ENCODE measurements around the gene SGIP1.

SGIP1 gene

DNA sequence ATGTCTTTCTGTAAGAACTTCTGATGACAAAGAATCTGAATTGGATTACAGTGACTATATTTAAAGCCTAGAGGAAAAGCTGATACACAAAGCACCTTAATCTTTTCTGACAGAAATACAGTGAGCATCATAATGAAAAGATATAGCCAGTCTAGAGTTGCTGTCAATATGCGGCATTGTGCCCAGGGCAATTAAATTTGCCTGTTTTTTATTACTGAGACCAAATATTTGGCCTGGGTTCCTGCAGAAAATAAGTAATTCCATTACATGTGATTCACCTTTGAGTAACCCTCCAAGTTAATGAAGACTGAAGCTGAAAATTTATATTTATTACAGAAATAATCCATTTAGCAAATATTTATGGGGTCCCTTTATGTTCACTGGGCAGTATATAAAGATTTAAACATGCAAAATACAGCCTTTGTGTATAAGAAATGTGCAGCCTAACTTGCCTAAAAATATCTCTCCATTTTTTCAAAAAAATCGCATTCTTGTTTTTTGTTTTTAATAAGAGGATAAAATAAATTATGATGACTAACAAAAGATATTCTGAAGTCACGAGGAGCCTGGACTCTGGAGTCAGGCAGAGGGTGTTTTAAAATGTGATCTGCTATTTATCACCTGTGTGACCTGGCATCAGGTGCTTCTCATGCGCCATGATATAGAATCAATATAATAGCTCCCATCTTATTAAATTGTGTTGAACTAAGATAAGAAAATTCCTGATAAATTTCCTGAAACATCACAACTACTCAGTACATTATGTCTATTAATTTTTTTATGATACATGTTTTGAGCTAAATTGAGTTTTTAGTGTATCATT lies 83.6 kb downstream of the SGIP1 start:
- DNase-seq, result no peak

DNA sequence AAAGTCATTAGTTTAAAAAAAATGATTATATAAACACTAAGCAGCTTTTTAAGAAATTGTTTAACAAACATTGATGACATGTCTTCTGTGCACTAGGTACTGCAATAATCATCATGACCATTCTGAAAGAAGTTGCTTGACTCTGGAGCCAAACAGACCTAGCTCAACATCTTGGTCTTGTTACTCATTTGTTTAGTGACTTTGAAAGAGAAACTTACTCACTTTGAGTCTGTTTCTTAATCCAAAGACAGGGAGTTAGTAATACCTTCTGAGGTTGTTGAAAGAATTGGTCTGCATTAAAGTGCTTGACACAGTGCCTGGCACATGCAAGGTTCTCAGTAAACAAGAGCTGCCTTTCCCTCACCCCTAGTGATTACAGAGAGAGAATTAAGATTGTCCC lies 84.4 kb downstream of the SGIP1 start:
- no peak for DNase-seq

DNA sequence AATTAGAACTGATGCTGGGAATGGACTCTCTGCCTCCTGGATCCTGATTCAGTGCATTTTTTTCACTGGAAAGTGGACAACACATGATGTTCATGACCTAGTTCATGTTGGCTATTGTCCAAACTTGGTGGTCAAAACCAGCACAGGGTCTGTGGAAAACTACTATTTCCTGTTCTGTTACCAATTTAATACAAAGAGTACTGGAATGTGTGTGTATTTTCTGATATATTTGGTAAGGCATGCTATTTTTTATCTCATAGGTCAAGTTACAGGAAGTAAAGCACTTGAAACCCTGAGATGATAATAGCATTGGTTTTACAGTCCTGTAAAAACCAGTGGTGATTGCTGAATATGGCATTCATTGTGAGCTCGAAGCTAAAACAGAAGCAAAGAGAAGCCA lies 89.9 kb downstream of the SGIP1 start:
- no peak for DNase-seq

DNA sequence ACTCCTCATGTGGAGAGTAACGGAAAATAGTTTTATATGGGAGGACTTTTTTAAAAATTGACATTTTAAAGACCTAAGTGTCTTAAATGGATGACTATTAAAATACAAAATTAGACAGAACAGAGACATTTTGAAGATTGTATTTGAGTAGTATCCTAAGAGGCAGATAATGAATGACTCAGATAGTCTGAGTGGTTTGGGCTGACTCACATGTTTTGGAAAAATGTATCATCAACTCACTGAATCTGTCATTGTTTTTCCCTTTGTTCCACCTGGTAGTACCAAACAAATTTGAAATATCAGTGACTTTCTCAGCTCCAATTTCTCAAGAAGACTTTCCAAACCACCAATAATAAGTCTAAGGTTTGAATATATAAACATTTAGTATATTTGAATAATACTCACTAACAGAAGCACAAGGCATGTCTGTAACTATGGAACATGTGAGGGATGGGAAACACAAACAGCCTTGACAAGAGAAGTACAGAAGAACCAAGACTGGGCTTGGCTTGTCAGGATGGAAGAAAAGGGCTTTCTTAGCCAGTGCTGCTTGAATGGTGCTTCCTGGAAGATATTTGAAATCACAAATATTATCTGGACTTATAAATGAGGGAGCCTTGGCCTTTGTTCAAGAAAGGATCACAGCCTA lies 90.6 kb downstream of the SGIP1 start:
- DNase-seq, result no peak

DNA sequence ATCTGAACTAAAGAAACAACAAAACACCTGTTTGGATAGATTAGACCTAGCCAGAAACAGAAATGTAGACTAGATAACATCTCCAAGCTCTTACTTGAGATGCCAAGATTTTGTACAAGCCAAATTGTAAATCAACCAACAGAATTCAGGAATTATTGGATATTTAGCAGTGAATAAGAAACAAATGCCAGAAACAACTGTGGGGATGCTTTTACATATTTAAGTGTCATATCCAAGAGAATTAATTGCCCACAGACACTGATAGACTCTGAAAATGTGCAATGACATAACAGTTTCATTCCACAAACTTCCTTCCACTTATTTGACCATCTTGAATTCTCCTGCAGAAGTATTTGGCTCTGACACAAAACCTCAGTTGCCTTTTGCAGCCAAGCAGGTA lies 92.3 kb downstream of the SGIP1 start:
- DNase-seq, result no peak

DNA sequence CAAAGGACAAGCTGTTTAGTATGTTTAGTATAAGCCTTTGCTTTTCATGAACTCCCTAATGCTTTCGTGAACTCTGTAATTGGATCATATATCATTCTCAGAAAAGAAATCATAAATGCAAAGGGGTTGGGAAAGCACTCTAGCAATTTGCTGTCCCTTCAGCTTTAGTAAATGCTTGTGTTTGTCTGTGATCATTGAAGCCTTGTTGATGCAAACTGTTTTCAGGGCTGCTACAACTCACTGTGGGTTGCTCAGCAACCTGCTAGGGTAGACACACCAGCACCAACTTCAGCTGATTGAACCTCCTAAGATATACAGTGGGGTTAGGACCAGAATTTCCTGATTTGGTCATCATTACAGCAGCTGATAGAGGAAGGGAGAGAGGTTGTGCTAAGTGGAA lies 95.0 kb downstream of the SGIP1 start:
- DNase-seq, result no peak

DNA sequence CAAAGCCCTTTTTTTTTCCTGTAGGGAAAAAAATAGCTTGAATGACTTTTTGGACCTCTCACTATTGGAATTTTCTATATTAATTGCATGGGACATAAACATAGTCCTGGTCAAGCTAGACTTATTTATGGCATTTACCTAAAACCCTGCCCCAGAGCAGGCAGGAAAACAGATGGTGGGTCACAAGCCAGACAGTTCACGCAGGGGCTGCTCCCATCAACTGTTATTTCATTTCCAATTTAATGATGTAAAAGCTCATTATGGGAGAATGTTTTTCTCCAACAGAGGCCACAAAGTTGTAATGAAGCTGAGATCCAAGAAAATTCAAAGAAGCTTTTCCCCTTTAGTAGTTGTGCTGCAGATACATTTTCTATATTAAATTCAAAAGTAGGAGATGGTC lies 99.2 kb downstream of the SGIP1 start:
- DNase-seq, result no peak

DNA sequence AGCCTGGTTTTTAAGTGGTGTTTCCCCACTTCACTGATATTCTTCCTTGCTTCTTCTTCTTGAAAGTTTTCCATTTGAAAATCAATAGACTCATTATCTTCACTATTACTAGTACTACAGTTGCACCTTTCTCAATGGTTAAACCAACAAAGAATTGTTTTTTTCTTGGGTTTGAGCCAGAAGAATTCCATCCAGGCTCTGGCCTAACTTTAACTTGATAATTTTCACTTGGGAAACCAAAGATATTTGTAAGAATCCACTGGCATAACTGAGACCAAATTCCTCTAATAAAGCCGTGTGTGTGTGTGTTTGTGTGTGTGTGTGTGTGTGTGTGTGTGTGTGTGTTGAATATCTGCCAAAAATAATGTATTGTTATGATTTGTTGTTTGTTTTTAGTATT lies 103.2 kb downstream of the SGIP1 start:
- DNase-seq, result no peak

DNA sequence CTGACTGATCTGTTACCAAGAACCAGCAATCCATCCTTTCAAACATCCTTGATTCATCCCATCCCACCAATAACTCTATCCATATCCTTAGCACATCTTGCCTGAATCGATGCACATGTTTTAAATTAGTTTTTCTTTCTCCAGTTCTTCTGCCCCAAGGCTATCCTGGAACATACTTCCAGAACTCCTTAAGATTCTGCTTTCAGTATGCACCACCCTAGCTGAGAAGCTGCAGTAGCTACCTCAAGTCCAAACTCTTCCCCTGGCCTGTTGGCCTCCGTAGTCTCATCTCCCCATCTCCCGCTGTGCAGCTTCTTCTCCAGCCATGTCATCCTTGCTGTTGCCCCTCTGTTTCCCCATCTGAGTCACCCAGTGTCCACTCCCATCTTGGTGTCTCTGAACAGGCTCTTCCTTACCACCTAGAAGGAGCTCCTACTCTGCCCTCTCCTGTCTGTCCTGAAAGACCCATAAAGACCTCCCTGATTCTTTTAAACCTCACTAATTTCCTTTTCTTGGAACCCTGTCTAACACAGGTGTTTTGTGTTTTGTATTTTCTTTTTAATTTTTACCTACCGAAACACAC lies 108.0 kb downstream of the SGIP1 start:
- no peak for DNase-seq

DNA sequence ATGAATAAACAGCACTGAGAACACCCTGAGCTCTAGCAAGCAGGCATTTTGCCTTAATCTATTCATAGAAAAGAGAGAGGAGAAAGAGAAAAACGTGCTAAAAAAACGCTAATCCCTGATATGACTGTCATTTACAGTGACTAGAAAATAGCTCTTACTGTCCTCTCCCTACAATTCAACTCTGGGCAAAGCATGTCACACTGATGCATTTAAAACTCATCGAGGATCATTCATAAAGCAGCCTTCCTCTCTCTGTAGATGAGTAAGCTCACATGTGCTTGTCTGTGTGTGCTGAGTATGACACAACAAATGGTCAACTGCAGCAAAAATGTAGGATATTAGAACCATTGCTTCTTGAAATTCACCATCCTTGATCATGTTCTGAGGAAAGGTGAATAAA lies 109.0 kb downstream of the SGIP1 start:
- no peak for DNase-seq

DNA sequence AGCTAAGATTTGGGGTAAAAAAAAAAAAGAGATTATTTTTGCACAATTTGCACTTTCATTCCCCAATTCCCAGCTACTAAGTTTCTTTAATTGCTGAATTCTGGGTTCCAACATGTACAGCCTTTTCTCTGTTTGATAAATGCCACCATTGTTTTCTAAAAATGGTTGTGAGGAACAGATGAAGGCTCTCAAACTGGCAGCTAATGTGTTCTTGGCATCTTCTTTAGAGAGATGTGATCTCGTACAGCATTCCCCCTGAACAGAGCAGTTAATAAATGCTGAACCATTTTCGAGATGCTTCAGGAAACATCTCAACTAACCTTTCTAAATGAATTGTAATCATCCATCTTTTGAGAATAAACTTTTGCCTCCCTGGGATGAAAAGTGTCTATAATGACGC lies 110.4 kb downstream of the SGIP1 start:
- DNase-seq, result no peak

DNA sequence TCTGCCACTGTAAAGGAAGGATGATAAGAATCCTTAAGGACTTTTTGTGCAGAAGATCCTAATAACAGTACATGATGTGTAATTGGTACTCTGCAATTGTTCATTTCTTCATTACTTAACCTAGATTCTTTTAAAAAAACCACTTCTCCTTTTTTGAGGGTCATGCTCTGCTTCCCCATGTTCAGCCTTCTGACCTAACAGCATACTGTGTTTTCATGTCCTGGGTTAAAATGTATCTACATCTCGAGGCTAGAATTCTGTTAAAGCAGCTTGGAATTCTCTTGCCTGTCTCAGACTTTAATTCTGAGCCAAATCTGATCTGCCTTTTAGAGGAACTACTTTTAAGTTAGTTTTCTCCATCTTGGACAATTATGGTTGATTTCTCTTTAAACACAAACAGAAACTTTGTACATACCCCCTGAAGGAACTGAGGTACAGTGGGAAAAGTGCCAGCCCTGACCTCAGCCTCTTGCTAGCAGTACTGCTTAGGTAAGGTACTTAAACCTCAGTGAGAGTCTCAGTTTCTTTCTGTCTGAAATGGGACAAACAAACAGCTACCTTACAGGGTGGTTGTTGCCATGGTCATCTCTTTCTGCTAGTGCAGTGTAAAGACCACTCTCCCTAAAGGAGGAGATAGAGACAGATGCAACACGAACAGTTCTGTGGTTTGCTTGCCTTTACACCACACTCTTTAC lies 115.1 kb downstream of the SGIP1 start:
- DNase-seq, result no peak

DNA sequence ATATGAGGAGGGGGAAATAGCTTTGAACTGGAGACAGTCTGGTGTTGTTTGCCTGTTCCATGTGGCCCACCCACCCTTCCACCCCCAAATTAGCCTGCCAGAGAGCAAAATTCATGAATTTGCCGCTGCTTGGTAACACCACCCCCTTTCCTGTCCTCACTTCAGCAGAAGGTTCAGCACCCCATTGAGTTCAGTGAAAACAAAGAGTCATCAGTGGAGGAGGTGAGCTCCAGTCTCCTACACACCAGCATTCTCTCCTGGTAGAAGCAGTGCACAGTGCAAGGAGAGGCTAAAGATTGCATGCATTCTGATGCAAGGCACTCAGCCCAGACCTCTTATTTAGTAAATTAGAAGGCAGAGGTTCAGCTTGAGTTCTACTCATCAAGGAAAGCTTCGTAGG lies 118.6 kb downstream of the SGIP1 start:
- DNase-seq, result no peak

DNA sequence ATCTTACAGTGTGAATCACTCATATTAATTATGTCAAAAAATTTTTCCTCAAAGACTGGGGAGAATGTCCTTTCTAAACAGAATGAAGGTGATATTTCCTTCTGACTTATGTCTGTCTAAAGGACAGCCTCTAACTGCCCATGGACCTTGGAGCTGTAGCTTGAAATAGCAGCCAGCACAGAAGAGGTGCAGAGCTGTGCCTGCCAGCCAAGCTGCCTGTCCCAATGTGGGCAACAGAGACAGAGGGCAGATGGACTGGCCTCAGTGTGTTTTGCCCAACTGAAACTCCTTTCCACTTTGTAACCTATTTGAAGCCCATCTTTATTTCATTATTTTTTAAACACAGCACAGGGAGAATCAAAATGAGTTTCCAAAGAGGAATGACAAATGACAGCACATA lies 120.7 kb downstream of the SGIP1 start:
- no peak for DNase-seq

DNA sequence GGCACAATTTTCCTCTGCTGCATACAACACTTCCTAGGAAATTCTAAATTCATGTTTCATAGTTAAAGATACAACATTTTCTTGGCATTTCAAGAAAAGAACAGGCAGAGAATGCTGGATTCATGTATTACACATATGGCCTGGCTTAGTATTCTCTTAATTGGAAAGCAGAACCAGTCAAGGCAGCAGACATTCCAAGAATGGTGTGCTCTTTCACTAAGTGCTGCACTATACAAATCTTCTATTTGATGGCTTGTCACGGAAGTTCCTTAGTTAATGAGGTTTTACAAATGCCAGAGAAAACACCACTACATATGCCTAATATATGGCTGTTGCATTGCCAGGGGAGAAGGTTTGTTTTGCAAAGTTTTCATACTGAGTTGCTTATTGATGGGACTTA lies 137.5 kb downstream of the SGIP1 start:
- no peak for DNase-seq

DNA sequence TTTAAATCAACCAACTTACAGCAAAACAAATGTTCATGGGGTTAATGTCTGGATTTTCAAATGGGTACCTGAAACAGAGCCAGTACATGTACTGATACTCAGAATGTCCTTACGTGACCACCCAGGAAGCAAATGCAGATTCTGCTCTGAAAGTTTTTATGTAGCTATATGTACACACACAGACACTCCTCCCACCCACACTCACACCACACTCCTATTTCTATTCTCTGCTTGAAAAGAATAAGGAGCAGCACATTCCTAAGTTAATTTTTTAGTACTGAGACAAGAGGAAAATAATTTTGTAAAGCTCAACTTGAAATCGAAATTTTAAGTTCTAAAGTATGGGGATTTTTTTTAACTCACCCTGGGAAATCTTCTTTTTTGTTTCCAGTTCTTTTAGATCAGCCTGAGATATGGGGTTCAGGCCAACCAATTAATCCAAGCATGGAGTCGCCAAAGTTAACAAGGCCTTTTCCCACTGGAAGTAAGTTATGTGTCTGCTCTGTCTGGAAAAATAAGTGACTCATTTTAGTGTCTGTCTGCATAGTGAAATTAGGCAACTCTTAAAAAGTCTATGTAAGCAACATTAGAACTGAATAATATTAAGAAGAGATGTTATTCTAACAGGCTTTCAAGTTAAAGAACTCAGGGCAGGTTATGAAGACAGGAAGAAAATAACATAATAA lies 142.8 kb downstream of the SGIP1 start:
- no peak for DNase-seq

DNA sequence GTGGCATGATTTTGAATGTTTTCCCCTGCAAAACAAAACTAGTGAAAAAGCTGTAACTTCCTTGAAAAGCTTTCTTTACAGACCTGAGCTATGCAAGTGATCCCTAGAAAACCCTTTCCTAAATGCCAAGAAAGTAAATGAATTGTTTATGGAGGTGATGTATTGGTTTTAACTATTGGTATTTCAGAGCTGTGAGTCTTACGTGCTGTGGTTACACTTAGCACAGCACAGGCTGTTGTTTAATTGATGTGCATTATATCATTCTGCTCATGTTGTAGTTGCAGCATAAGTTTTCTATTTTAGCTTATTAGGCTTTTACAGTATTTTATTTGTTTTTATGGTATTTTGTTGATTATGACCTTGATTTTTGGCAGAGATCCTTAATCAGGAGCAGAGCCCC lies 144.2 kb downstream of the SGIP1 start:
- no peak for DNase-seq

DNA sequence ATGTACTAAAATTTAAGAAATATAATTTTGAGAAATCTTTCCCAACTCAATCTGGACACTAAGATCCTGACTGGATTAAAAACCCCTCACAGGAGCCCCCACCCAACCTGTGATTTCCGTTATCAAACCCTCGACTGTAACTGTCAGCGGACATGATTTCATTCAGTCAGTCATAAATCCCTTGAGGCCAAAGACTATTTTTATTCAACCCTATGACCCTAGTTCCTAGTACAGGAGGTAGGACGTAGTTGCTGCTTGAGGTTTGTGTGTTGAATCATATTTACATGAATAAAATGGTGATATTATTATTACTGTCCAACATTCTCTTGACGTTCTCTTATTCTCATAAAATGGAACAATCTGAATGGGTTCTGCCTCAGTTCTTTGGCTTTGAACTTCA lies 145.2 kb downstream of the SGIP1 start:
- DNase-seq, result no peak

DNA sequence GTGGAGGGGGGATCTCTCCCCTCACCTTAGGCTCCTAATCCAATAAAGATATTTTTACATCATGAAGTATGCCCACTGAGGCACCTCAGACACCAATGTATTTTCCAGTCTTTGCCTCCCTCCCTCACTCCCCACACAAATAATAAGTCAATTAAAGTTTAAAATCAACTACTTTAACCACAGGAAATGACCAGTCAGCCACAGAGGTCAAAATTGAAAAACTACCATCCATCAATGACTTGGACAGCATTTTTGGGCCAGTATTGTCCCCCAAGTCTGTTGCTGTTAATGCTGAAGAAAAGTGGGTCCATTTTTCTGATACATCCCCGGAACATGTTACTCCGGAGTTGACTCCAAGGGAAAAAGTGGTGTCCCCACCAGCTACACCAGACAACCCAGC lies 147.7 kb downstream of the SGIP1 start:
- no peak for DNase-seq

DNA sequence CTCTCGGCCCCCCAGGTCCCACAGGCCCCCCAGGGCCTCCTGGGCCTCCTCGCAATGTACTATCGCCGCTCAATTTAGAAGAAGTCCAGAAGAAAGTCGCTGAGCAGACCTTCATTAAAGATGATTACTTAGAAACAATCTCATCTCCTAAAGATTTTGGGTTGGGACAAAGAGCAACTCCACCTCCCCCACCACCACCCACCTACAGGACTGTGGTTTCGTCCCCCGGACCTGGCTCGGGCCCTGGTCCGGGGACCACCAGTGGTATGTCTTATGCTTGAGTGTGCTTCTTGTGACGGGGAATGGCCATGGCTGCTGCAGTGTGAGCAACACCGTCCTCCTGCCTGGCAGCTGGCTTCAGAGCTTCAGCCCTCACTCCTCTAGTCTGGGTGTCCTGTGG lies 148.2 kb downstream of the SGIP1 start:
- DNase-seq, result no peak

DNA sequence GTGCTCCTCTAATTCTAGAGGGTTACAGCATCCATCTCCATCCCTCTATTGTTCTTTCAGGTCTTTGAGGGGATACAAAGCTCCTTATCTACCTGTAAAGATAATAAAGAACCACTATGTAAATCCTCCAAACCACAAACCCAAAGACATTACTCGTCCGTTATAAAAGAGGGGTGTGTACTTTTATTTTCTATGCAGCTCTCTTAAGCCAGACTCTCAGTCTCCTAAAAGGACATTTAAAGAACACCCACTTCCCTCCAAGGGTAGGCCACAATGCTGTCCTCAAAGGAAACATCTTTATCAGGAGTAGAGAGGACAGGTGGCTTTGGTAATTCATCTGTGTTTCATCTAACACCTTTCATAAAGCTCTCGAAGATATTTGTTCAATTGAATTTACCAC lies 150.4 kb downstream of the SGIP1 start:
- no peak for DNase-seq

DNA sequence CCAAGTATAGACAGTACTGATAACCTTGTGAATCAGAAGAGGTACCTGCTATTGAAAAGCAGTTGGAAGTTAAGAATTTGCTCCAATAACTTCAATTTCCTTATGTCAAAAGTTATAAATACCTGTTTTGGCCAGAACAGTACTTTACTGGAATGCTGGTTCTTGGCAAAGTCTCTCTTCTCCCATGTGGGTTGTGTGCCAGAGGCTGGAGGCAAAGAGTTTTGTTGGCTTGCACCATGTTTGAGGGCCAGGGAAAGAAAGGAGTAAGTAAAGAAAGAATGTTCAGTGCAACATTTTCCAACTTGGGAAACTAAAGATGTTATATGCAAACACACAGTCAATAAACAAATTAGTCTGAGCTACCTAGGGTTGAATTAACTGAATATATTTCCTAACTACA lies 151.3 kb downstream of the SGIP1 start:
- no peak for DNase-seq

DNA sequence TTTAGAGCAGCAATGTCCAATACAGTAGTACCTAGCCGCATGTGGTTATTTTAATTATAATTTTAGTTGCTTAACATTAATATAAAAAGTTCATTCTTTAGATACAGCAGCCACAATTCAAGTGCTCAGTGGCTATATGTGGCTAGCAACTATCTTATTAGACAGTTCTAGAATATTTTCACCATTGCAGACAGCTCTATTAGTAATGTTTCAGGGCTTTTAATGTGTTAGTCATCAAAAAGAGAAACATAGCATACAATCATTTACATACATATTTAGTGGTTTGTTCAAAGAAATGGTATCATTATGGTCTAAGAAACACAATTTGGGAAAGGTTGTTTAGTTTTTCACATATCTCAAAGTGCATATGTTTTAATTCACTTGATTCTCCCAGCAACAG lies 151.7 kb downstream of the SGIP1 start:
- DNase-seq, result no peak

Data from NCI-H2081 treated with DMSO at 0.1 percent for 48 hours (cell line).